HCT116 (cell line): Measurements from ENCODE around the gene ICAM1.

Experiments
- CEBPB ChIP-seq: IDR thresholded peaks from 2 replicates; pipeline ENCODE4 v1.6.1; 2012; ENCODE audit warnings: low read depth
- EZH2 ChIP-seq: fragments of 200-600 bp; sonication (generic); IDR thresholded peaks from 2 replicates; pipeline ENCODE4 v1.6.1; 2017; ENCODE audit warnings: antibody characterized with exemption, mixed run types
- POLR2A ChIP-seq: IDR thresholded peaks from 2 replicates; pipeline ENCODE4 v1.7.0; 2011; ENCODE audit warnings: borderline replicate concordance; ENCODE audit not compliant: insufficient read depth, insufficient read length; ENCODE audit errors: extremely low read depth
- POLR2AphosphoS5 ChIP-seq: IDR thresholded peaks from 2 replicates; pipeline ENCODE4 v1.6.1; 2011; ENCODE audit warnings: mild to moderate bottlenecking, low read depth, low read length, moderate library complexity
- YY1 ChIP-seq: IDR thresholded peaks from 2 replicates; pipeline ENCODE4 v1.6.1; 2011; ENCODE audit warnings: low read length, low read depth, moderate library complexity, mild to moderate bottlenecking; ENCODE audit not compliant: insufficient replicate concordance; ENCODE audit errors: extremely low read depth
- ZNF274 ChIP-seq: fragments of 200-500 bp; sonication (Bioruptor generic); IDR thresholded peaks from 2 replicates; pipeline ENCODE4 v1.6.1; 2014; ENCODE audit warnings: mild to moderate bottlenecking, low read depth, low read length, inconsistent platforms
- TF ChIP-seq, protein P1 (sequence below), 3 experiments: fragments of 200-600 bp in 1 of 3; sonication (generic) in 1 of 3; IDR thresholded peaks in 2 of 3; conservative IDR thresholded peaks in 1 of 3; 2 replicates each; pipeline ENCODE4 v1.5.1; 2012 to 2017; ENCODE audit warnings: low read depth in 2 of 3, low read length in 2 of 3, antibody characterized with exemption in 1 of 3, borderline replicate concordance in 1 of 3, control low read depth in 1 of 3, mild to moderate bottlenecking in 1 of 3, mixed read lengths in 1 of 3, mixed run types in 1 of 3, moderate library complexity in 1 of 3; ENCODE audit not compliant: insufficient read depth in 1 of 3
- TF ChIP-seq, protein P2 (sequence below): IDR thresholded peaks from 2 replicates; pipeline ENCODE4 v1.6.1; 2012; ENCODE audit warnings: low read depth
- TF ChIP-seq, protein P3 (sequence below): IDR thresholded peaks from 2 replicates; pipeline ENCODE4 v1.6.1; 2012

DNA sequence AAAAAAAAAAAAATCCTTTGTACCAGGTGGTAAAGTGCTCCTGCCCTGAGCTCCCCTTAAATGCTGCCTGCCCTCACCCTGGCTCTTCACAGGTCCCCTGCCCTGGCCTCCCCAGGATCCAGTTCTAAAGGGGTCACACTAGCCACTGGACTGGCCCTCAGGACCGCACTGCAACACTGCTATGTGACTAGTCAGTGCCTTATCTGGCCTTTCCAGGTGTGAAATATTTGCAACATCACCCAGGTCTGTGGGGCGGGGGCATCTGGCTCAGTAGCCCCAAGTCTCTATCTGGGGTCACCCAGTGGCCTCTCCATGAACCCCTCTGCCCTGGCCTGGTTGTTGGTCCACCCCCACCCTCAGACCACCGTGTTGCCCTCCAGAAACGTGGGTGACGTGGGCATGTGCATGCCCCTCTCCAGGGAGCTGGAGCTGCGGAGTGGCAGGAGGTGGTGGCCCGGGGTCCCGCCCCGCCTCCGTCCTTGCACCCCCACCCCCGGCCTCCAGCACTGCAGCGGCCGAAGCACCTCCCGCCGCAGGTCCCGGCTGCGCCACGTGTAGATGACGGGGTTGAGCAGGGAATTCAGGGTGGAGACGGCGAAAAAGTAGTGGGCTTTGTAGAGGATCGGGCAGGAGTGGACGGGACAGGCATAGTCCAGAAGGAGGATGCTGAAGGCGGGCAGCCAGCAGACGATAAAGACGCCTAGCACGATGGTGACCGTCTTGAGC is 47.3 kb upstream of the ICAM1 start:
- TF ChIP-seq YY1, result no peak
- no peak for TF ChIP-seq POLR2A
- TF ChIP-seq, protein P1, sequence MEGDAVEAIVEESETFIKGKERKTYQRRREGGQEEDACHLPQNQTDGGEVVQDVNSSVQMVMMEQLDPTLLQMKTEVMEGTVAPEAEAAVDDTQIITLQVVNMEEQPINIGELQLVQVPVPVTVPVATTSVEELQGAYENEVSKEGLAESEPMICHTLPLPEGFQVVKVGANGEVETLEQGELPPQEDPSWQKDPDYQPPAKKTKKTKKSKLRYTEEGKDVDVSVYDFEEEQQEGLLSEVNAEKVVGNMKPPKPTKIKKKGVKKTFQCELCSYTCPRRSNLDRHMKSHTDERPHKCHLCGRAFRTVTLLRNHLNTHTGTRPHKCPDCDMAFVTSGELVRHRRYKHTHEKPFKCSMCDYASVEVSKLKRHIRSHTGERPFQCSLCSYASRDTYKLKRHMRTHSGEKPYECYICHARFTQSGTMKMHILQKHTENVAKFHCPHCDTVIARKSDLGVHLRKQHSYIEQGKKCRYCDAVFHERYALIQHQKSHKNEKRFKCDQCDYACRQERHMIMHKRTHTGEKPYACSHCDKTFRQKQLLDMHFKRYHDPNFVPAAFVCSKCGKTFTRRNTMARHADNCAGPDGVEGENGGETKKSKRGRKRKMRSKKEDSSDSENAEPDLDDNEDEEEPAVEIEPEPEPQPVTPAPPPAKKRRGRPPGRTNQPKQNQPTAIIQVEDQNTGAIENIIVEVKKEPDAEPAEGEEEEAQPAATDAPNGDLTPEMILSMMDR (IDR thresholded peaks at IDR 0.05 in 2 of 3, conservative IDR thresholded peaks at IDR 0.05 in 1 of 3; ENCODE audit: borderline replicate concordance in 1 of 3, insufficient read depth in 1 of 3, low read depth in 2 of 3, low read length in 2 of 3), result no peak
- TF ChIP-seq ZNF274, result no peak
- TF ChIP-seq POLR2AphosphoS5, result no peak
- TF ChIP-seq, protein P2, sequence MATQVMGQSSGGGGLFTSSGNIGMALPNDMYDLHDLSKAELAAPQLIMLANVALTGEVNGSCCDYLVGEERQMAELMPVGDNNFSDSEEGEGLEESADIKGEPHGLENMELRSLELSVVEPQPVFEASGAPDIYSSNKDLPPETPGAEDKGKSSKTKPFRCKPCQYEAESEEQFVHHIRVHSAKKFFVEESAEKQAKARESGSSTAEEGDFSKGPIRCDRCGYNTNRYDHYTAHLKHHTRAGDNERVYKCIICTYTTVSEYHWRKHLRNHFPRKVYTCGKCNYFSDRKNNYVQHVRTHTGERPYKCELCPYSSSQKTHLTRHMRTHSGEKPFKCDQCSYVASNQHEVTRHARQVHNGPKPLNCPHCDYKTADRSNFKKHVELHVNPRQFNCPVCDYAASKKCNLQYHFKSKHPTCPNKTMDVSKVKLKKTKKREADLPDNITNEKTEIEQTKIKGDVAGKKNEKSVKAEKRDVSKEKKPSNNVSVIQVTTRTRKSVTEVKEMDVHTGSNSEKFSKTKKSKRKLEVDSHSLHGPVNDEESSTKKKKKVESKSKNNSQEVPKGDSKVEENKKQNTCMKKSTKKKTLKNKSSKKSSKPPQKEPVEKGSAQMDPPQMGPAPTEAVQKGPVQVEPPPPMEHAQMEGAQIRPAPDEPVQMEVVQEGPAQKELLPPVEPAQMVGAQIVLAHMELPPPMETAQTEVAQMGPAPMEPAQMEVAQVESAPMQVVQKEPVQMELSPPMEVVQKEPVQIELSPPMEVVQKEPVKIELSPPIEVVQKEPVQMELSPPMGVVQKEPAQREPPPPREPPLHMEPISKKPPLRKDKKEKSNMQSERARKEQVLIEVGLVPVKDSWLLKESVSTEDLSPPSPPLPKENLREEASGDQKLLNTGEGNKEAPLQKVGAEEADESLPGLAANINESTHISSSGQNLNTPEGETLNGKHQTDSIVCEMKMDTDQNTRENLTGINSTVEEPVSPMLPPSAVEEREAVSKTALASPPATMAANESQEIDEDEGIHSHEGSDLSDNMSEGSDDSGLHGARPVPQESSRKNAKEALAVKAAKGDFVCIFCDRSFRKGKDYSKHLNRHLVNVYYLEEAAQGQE, result no peak
- no peak for TF ChIP-seq CEBPB
- TF ChIP-seq, protein P3, sequence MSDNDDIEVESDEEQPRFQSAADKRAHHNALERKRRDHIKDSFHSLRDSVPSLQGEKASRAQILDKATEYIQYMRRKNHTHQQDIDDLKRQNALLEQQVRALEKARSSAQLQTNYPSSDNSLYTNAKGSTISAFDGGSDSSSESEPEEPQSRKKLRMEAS, result no peak
- no peak for TF ChIP-seq EZH2
